ENCODE data around the gene AP3S2.
"Not testable (repeated sequence)": the region's sequence is repeated elsewhere in the genome, so short reads cannot be mapped to it uniquely, and the experiment has no call there.

The AP3S2 gene

GRCh38 chr15:89903015-89903857 lies 9.4 kb upstream of the AP3S2 start:
- no peak for DNase-seq (ENCODE audit: low spot score)

GRCh38 chr15:89900849-89901248 lies 7.1 kb upstream of the AP3S2 start:
- no peak for DNase-seq (ENCODE audit: low spot score)

GRCh38 chr15:89899951-89900567 lies 6.3 kb upstream of the AP3S2 start:
- no peak for DNase-seq (ENCODE audit: low spot score)

- peak; percentile 27 for DNase-seq (ENCODE audit: low spot score)
Measured at GRCh38 chr15:89899295-89899945, 5.6 kb upstream of the AP3S2 start.

GRCh38 chr15:89898614-89899294 lies 5.0 kb upstream of the AP3S2 start:
- DNase-seq (ENCODE audit: low spot score): peak; percentile 89

- no peak for DNase-seq (ENCODE audit: low spot score)
Measured at GRCh38 chr15:89898146-89898545, 4.4 kb upstream of the AP3S2 start.

- DNase-seq (ENCODE audit: low spot score): no peak
Measured at GRCh38 chr15:89893027-89893426, 767 bp downstream of the AP3S2 start.

- DNase-seq (ENCODE audit: low spot score): peak; percentile 37
Measured at GRCh38 chr15:89888214-89888804, 5.5 kb downstream of the AP3S2 start.

GRCh38 chr15:89885611-89886010 lies 8.2 kb downstream of the AP3S2 start:
- no peak for DNase-seq (ENCODE audit: low spot score)

- not testable (repeated sequence) for DNase-seq (ENCODE audit: low spot score)
Measured at GRCh38 chr15:89885179-89885578, 8.6 kb downstream of the AP3S2 start.

- no peak for DNase-seq (ENCODE audit: low spot score)
Measured at GRCh38 chr15:89883518-89883917, 10.3 kb downstream of the AP3S2 start.

GRCh38 chr15:89880727-89881126 lies 13.1 kb downstream of the AP3S2 start:
- no peak for DNase-seq (ENCODE audit: low spot score)

- no peak for DNase-seq (ENCODE audit: low spot score)
Measured at GRCh38 chr15:89878323-89878722, 15.5 kb downstream of the AP3S2 start.

- DNase-seq (ENCODE audit: low spot score): no peak
Measured at GRCh38 chr15:89877083-89877425, 16.7 kb downstream of the AP3S2 start.

- DNase-seq (ENCODE audit: low spot score): no peak
Measured at GRCh38 chr15:89876396-89877082, 17.3 kb downstream of the AP3S2 start.

GRCh38 chr15:89875741-89876140 lies 18.1 kb downstream of the AP3S2 start:
- no peak for DNase-seq (ENCODE audit: low spot score)

- DNase-seq (ENCODE audit: low spot score): peak; percentile 91
Measured at GRCh38 chr15:89874926-89875564, 18.7 kb downstream of the AP3S2 start.

GRCh38 chr15:89870688-89871288 lies 23.0 kb downstream of the AP3S2 start:
- DNase-seq (ENCODE audit: low spot score): no peak

GRCh38 chr15:89870006-89870405 lies 23.8 kb downstream of the AP3S2 start:
- no peak for DNase-seq (ENCODE audit: low spot score)

- DNase-seq (ENCODE audit: low spot score): not testable (repeated sequence)
Measured at GRCh38 chr15:89869490-89869889, 24.3 kb downstream of the AP3S2 start.

Data from HuH-7 (cell line).